Neutrophil (primary cell): ENCODE measurements around the gene NDUFS4.
"Not testable (repeated sequence)": the region's sequence is repeated elsewhere in the genome, so short reads cannot be mapped to it uniquely, and the experiment has no call there.

ENCODE experiments used
- H3K27ac ChIP-seq: fragments of 200-600 bp; sonication (generic); 2 replicates; pipeline ENCODE4 v1.5.1; 2016; ENCODE audit warnings: mild to moderate bottlenecking, moderate library complexity
- H3K27me3 ChIP-seq: fragments of 200-600 bp; sonication (generic); 2 replicates; pipeline ENCODE4 v1.6.0; 2016; ENCODE audit warnings: mild to moderate bottlenecking
- H3K36me3 ChIP-seq: fragments of 200-600 bp; sonication (generic); 2 replicates; pipeline ENCODE4 v1.5.1; 2017
- H3K4me1 ChIP-seq, 2 experiments: fragments of 200-600 bp in 1 of 2; sonication (generic) in 1 of 2; 1 replicate in 1 of 2; 2 replicates in 1 of 2; pipeline versions ENCODE4 v1.5.1 to v1.6.1; 2013 to 2016; ENCODE audit warnings: low read depth in 1 of 2, low read length in 1 of 2, mild to moderate bottlenecking in 1 of 2, moderate library complexity in 1 of 2; ENCODE audit not compliant: control insufficient read depth in 1 of 2, insufficient read depth in 1 of 2
- H3K4me3 ChIP-seq, 2 experiments: fragments of 200-600 bp in 1 of 2; sonication (generic) in 1 of 2; 1 replicate in 1 of 2; 2 replicates in 1 of 2; pipeline ENCODE4 v1.5.1; 2013 to 2016; ENCODE audit warnings: low read depth in 1 of 2, low read length in 1 of 2, mild to moderate bottlenecking in 1 of 2, moderate library complexity in 1 of 2
- H3K9me3 ChIP-seq: fragments of 200-600 bp; sonication (generic); 2 replicates; pipeline ENCODE4 v1.5.1; 2016
- TF ChIP-seq, protein P1 (sequence below): fragments of 200-600 bp; sonication (generic); IDR thresholded peaks from 2 replicates; pipeline ENCODE4 v1.5.1; 2016; ENCODE audit warnings: antibody characterized with exemption

Gene NDUFS4

DNA sequence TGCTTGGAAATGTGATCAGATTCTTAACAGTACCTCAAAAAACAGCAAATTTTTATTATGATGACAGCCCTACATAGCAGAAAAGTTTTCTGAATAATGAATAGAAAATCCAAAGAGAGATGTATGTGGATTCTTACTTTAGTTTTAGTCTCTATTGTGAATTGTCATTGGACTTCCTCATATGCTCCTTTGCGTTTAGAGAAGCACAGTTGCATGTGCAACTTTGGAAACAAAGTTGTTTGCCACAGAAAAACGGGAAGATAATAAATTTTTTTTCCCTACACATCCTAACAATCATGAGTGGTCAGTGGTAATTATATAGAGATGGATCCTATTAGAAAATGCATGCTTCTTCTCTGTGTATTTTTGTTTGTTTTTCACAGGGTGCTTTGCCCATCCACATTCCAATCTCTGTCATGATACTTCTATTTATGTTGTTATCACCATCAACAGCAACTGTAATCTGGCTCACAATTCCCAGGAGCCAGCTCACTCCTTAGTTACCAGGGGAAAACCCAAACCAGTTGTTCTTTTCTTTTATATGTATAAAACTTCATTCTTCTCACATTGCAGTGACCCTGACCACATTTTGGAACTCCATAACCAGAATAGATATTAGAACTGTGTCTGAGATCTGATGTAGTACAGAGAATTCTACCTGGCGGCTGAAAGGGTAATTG is 118.7 kb downstream of the NDUFS4 start:
- H3K36me3 ChIP-seq: no peaks in the 10 kb centered on the region
- H3K4me1 ChIP-seq: peaks cover 0 to 6% of the 10 kb centered on the region in 2 experiments
- TF ChIP-seq, protein P1, sequence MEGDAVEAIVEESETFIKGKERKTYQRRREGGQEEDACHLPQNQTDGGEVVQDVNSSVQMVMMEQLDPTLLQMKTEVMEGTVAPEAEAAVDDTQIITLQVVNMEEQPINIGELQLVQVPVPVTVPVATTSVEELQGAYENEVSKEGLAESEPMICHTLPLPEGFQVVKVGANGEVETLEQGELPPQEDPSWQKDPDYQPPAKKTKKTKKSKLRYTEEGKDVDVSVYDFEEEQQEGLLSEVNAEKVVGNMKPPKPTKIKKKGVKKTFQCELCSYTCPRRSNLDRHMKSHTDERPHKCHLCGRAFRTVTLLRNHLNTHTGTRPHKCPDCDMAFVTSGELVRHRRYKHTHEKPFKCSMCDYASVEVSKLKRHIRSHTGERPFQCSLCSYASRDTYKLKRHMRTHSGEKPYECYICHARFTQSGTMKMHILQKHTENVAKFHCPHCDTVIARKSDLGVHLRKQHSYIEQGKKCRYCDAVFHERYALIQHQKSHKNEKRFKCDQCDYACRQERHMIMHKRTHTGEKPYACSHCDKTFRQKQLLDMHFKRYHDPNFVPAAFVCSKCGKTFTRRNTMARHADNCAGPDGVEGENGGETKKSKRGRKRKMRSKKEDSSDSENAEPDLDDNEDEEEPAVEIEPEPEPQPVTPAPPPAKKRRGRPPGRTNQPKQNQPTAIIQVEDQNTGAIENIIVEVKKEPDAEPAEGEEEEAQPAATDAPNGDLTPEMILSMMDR: no peak
- no peaks in the 10 kb centered on the region for H3K27me3 ChIP-seq
- no peak overlapping the region for H3K27ac ChIP-seq
- no peak overlapping the region for H3K4me3 ChIP-seq
- H3K9me3 ChIP-seq: no peaks in the 10 kb centered on the region

DNA sequence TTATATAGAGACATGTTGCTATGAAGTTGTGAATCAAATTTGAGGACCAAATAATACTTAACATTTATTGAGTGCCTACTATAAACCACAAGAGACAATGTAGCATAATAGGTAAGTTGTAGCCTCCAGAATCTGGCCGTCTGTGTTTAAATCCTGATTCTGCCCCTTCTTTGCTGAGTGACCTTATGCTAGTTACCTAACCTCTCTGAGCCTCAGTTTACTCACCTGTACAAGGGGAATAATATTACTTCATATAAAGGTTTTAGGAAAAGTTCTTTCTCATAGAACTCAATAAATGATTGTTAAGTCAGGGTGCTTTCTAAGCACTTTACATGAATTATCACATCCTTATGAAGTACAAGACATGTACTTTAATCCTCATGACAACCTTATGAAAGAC is 120.6 kb downstream of the NDUFS4 start:
- TF ChIP-seq, protein P1: no peak
- H3K4me3 ChIP-seq: no peak overlapping the region

DNA sequence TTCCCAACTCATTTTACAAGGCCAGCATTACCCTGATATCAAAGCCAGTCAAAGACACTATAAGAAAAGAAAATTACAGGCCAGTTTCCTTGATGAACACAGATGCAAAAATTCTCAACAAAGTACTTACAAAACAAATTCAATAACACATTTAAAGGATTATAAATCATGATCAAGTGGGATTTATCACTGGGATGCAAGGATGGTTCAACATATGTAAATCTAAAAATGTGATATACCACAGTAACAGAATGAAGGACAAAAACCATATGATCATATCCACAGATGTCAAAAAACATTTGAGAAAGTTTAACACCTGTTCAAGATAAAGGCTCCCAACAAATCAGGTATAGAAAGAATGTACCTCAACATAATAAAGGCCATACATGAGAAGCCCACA is 130.6 kb downstream of the NDUFS4 start:
- no peak overlapping the region for H3K27ac ChIP-seq
- no peaks in the 10 kb centered on the region for H3K27me3 ChIP-seq
- peaks cover 6% of the 10 kb centered on the region for H3K9me3 ChIP-seq
- H3K4me1 ChIP-seq: no peaks in the 10 kb centered on the region
- H3K36me3 ChIP-seq: no peaks in the 10 kb centered on the region
- no peak overlapping the region for H3K4me3 ChIP-seq
- TF ChIP-seq, protein P1: no peak

More for the DNA sequence above, 120.6 kb downstream of the NDUFS4 start:
- Histone ChIP-seq H3K9me3 (no peaks in the 10 kb centered on the region), H3K4me1 (peaks cover 0 to 6% of the 10 kb centered on the region in 2 experiments), H3K27me3 (no peaks in the 10 kb centered on the region), H3K36me3 (no peaks in the 10 kb centered on the region), H3K27ac (no peak overlapping the region)

DNA sequence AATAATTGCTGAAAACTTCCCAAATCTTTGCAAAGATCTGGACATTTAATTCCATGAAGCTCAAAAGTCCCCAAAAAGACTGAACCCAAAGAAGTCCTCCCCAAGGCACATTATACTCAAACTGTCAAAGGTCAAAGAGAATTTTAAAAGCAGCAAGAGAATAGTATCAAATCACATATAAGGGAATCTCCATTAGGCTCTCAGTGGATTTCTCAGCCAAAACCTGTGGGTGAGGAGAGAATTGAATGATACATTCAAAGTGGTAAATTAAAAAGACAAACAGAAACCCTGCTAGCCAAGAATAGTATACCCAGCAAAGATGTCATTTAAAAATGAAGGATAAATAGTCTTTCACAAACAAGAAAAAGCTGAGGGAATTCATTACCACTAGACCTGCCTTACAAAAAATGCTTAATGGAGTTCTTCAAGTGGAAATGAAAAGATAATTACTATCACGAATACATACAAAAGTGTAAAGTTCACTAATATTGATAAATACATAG is 134.1 kb downstream of the NDUFS4 start:
- Histone ChIP-seq H3K4me1 (no peaks in the 10 kb centered on the region), H3K27me3 (no peaks in the 10 kb centered on the region), H3K4me3 (no peak overlapping the region), H3K36me3 (no peaks in the 10 kb centered on the region), H3K9me3 (peaks cover 6% of the 10 kb centered on the region), H3K27ac (no peak overlapping the region)
- TF ChIP-seq, protein P1: no peak

DNA sequence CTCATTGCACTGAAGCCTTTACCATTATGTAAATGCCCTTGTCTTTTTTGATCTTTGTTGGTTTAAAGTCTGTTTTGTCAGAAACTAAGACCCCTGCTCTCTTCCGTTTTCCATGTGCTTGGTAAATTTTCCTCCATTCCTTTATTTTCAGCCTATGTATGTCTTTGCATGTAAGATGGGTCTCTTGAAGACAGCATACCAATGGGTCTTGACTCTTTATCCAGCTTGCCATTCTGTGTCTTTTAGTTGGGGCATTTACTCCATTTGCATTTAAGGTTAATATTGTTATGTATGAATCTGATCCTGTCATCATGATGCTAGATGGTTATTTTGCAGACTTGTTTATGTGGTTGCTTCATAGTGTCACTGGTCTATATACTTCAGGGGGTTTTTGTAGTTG is 150.0 kb downstream of the NDUFS4 start:
- not testable (repeated sequence) for H3K9me3 ChIP-seq, H3K27me3 ChIP-seq, H3K4me3 ChIP-seq, H3K4me1 ChIP-seq, H3K36me3 ChIP-seq, H3K27ac ChIP-seq

DNA sequence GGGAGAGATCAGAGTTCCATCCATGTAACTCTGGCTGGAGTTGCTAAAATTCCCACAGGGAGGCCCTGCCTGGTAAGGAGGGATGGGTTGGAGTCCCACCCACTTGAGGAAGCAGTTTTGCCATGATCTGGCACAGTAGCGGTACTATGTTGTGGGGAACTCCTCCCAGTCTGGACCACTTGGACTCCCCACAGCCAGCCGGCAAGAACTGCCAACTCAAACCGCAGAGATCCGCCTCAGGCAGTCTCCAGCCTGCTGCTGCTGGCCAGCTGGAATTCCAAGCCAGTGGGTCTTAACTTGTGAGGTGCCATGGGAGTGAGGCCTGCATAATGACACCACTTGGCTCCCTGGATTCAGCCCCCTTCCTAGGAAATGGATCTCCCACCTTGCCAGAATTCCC is 151.9 kb downstream of the NDUFS4 start:
- no peaks in the 10 kb centered on the region for H3K4me1 ChIP-seq
- no peaks in the 10 kb centered on the region for H3K9me3 ChIP-seq
- TF ChIP-seq, protein P1: no peak
- H3K27ac ChIP-seq: no peak overlapping the region
- H3K27me3 ChIP-seq: no peaks in the 10 kb centered on the region
- H3K36me3 ChIP-seq: no peaks in the 10 kb centered on the region
- no peak overlapping the region for H3K4me3 ChIP-seq
